ENCODE results near the gene GULP1.
"Not testable (repeated sequence)": the region's sequence is repeated elsewhere in the genome, so short reads cannot be mapped to it uniquely, and the experiment has no call there.

The GULP1 gene

GRCh38 chr2:188435115-188435514, 143.4 kb downstream of the GULP1 start:
- no peak for DNase-seq

- DNase-seq, result no peak
These were observed 145.9 kb downstream of the GULP1 start for GRCh38 chr2:188437537-188437936.

GRCh38 chr2:188439986-188440385, 148.3 kb downstream of the GULP1 start:
- DNase-seq, result no peak

- DNase-seq, result no peak
These were observed 149.2 kb downstream of the GULP1 start for GRCh38 chr2:188440849-188441248.

- DNase-seq, result no peak
These were observed 149.7 kb downstream of the GULP1 start for GRCh38 chr2:188441288-188441947.

- DNase-seq, result no peak
These were observed 151.5 kb downstream of the GULP1 start for GRCh38 chr2:188443207-188443606.

- DNase-seq, result no peak
These were observed 152.6 kb downstream of the GULP1 start for GRCh38 chr2:188444106-188444835.

- DNase-seq, result no peak
These were observed 157.9 kb downstream of the GULP1 start for GRCh38 chr2:188449561-188449960.

- no peak for DNase-seq
These were observed 158.3 kb downstream of the GULP1 start for GRCh38 chr2:188449971-188450370.

GRCh38 chr2:188450732-188451483, 159.2 kb downstream of the GULP1 start:
- no peak for DNase-seq

- DNase-seq, result no peak
These were observed 160.4 kb downstream of the GULP1 start for GRCh38 chr2:188452084-188452483.

GRCh38 chr2:188456114-188456909, 164.6 kb downstream of the GULP1 start:
- no peak for DNase-seq

- no peak for DNase-seq
These were observed 167.4 kb downstream of the GULP1 start for GRCh38 chr2:188459061-188459460.

GRCh38 chr2:188466078-188466477, 174.4 kb downstream of the GULP1 start:
- DNase-seq, result not testable (repeated sequence)

GRCh38 chr2:188466761-188467160, 175.1 kb downstream of the GULP1 start:
- no peak for DNase-seq

GRCh38 chr2:188471166-188471565, 179.5 kb downstream of the GULP1 start:
- DNase-seq, result no peak

GRCh38 chr2:188473306-188473705, 181.6 kb downstream of the GULP1 start:
- no peak for DNase-seq

- no peak for DNase-seq
These were observed 182.6 kb downstream of the GULP1 start for GRCh38 chr2:188474316-188474715.

- DNase-seq, result no peak
These were observed 184.3 kb downstream of the GULP1 start for GRCh38 chr2:188475945-188476344.

GRCh38 chr2:188477564-188478103, 186.0 kb downstream of the GULP1 start:
- DNase-seq, result no peak

- no peak for DNase-seq
These were observed 187.1 kb downstream of the GULP1 start for GRCh38 chr2:188478724-188479123.

- no peak for DNase-seq
These were observed 189.8 kb downstream of the GULP1 start for GRCh38 chr2:188481474-188481873.

- DNase-seq, result no peak
These were observed 193.8 kb downstream of the GULP1 start for GRCh38 chr2:188485496-188485895.

Data from activated CD4-positive, alpha-beta T cell treated with anti-CD3 and anti-CD28 coated beads, Interleukin-2, amount 50 U/mL, for 1 hour (primary cell).